Spleen (tissue), 7 donors: Measurements from ENCODE around the gene TPM1.

Source experiments
- POLR2AphosphoS5 ChIP-seq, 3 donors: sonication (generic); formaldehyde crosslinking; IDR thresholded peaks; one replicate each; pipeline ENCODE4 v1.5.1; 2017; ENCODE audit warnings: antibody characterized with exemption in 3 of 3
- TF ChIP-seq, protein P1 (sequence below), 11 experiments: fragments of 200-600 bp in 7 of 11; fragments of 450-650 bp in 4 of 11; sonication (generic) in 4 of 11; IDR thresholded peaks in 8 of 11; conservative IDR thresholded peaks in 3 of 11; 1 replicate in 7 of 11; 2 replicates in 4 of 11; pipeline versions ENCODE4 v1.4.0 to v1.8.0; 2016 to 2021; ENCODE audit warnings: antibody characterized with exemption in 11 of 11, inconsistent platforms in 4 of 11, mild to moderate bottlenecking in 1 of 11
- donor health status: DM: no; HTN: no; CAD: no; lungs with moderate emphysema.
- donor health status: DM: no; HTN: no; CAD: no.
- donor health status: DM: no; HTN: no; CAD: no.

GRCh38 chr15:63063164-63063756, 20.7 kb downstream of the TPM1 start:
- no peak for TF ChIP-seq POLR2AphosphoS5 (IDR thresholded peaks at IDR 0.05)
- TF ChIP-seq, protein P1, sequence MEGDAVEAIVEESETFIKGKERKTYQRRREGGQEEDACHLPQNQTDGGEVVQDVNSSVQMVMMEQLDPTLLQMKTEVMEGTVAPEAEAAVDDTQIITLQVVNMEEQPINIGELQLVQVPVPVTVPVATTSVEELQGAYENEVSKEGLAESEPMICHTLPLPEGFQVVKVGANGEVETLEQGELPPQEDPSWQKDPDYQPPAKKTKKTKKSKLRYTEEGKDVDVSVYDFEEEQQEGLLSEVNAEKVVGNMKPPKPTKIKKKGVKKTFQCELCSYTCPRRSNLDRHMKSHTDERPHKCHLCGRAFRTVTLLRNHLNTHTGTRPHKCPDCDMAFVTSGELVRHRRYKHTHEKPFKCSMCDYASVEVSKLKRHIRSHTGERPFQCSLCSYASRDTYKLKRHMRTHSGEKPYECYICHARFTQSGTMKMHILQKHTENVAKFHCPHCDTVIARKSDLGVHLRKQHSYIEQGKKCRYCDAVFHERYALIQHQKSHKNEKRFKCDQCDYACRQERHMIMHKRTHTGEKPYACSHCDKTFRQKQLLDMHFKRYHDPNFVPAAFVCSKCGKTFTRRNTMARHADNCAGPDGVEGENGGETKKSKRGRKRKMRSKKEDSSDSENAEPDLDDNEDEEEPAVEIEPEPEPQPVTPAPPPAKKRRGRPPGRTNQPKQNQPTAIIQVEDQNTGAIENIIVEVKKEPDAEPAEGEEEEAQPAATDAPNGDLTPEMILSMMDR (IDR thresholded peaks at IDR 0.05 in 8 of 11, conservative IDR thresholded peaks at IDR 0.05 in 3 of 11), result no peak
